Bronchial epithelial cell (primary cell): ENCODE results near the gene OPCML. TPM values are rescaled to one million over a fixed set of nuclear protein-coding genes. Genes with fewer than 3 reads are reported as not detected.
A peak's percentile ranks its signal among the peaks of the same experiment; 100 is the strongest.

Experiments
- DNase-seq: peaks from one replicate; pipeline ENCODE4 v3.0.0-alpha.2; 2010; ENCODE audit warnings: low read depth
- FAIRE-seq: peaks from 2 replicates; lab custom pipeline; 2011; peaks lifted over from hg19 to GRCh38; lab: Jason Lieb, UNC
- H3K27me3 ChIP-seq: 2 replicates; pipeline ENCODE4 v1.5.1; 2011; ENCODE audit warnings: low read length; ENCODE audit not compliant: control insufficient read depth, insufficient read depth
- H3K36me3 ChIP-seq: 2 replicates; pipeline ENCODE4 v1.5.1; 2011; ENCODE audit warnings: low read length; ENCODE audit not compliant: control insufficient read depth, insufficient read depth
- H3K4me3 ChIP-seq: 2 replicates; pipeline ENCODE4 v1.5.1; 2011; ENCODE audit warnings: mild to moderate bottlenecking, low read depth, low read length, control low read depth
- CTCF ChIP-seq: IDR thresholded peaks from 2 replicates; pipeline ENCODE4 v1.5.1; 2011; ENCODE audit warnings: mild to moderate bottlenecking, moderate library complexity, low read length, control low read depth, inconsistent platforms; ENCODE audit not compliant: insufficient read depth, severe bottlenecking
- total RNA-seq: library from RNA; depleted of rRNA; stranded (reverse); fragments of >200 nt; gene quantifications from 2 replicates; pipeline ENCODE4 v1.2.1, GENCODE V29; 2014

The OPCML gene
- total RNA-seq, 1 donor from 2014 or later = not detected

DNA sequence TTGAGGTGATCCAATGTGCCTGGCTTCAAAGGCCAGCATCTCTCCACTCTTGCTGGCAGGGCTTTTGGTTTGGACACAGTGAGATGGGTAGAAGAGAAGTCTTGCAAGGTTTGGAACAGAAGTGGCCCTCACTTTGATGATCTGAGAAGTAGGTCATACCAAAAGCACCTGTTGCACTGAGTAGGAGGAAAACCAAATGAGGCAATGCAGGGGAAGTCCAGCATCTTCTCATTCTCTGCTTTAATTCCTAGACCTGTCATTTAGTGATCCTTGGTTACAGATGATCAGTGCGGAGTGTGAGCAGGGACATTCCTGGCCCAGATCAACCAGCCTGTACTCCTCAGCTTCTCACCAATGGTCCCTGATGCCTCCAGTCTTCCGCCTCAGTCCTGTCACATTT is 990.5 kb downstream of the OPCML start:
- Histone ChIP-seq H3K36me3 (no peaks in the 10 kb centered on the region), H3K27me3 (no peaks in the 10 kb centered on the region), H3K4me3 (no peak overlapping the region)
- FAIRE-seq = no peak
- no peak for DNase-seq
- no peak for TF ChIP-seq CTCF

DNA sequence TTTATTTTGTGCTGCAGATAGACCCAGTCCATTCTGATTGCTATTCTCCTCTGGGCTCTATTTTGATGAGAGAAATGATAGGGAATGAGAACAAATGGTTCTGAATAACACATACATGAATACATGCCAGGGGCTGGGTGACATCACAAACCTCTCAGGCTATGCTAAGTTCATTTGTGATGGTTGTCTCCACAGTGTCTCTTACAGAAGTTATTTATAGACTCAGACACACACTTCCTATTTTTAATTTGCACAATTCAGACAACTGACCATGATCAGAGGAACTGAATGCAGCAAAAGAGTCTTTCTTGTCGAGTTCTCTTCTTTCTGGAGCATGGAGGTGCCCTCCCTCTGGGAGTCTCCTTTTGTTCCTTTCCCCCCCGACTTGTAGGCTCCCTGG is 991.7 kb downstream of the OPCML start:
- FAIRE-seq (no peak), DNase-seq (no peak)
- Histone ChIP-seq H3K36me3 (no peaks in the 10 kb centered on the region), H3K4me3 (no peak overlapping the region), H3K27me3 (no peaks in the 10 kb centered on the region)
- no peak for TF ChIP-seq CTCF

DNA sequence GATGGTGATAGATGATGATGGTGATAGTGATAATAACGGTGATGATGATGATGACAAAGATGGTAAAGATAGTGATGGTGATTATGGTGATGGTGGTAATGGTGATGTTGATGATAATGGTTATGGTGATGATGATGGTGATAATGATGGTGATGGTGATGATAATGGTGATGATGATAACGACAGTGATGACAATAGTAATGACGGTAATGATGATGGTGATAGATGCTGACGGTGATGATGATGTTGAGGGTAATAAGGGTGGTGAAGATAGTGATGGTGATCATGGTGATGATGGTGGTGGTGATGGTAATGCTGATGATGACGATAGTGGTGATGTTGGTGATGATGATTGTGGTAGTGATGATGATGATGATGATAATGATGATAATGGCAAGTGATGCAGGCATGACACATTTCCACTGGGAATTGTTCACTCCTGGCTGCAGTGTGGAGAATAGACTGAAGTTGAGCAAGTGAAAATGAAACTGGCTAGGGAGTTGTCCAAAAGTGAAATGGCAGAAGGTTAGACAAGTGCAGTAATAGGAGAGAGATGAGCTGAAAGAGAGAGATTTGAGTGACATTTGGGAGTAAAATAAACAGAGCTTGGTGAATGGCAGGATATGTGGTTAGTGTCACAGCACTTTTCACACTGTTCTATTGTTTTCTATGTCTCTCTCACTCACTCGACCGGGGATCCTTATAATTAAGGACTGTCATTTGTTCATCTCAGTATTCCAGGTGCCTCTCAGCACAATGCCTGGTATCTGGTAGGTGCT is 992.5 kb downstream of the OPCML start:
- no peak for DNase-seq
- no peak for TF ChIP-seq CTCF
- Histone ChIP-seq H3K36me3 (no peaks in the 10 kb centered on the region), H3K27me3 (no peaks in the 10 kb centered on the region), H3K4me3 (no peak overlapping the region)
- FAIRE-seq = peak; percentile 36

DNA sequence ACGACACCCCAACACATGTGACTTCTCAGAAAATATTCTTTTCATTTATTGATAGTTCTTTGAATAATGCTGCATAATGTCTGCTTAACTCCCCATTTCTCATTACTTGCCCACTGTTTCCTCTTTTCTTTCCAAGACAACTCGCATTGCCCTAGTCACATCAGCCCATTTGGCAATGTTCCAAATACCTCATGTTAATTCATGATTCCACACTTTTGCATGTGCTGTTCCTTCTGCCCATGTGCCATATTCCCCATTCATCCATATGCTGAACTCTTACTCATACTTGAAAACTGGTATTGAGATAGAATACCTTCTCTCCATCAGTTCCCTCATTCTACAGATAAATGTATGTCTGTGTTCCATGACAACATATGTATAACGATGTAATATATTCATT is 993.7 kb downstream of the OPCML start:
- FAIRE-seq (no peak), DNase-seq (no peak)
- no peak for TF ChIP-seq CTCF
- H3K27me3 ChIP-seq = no peaks in the 10 kb centered on the region
- H3K36me3 ChIP-seq = no peaks in the 10 kb centered on the region
- H3K4me3 ChIP-seq = no peak overlapping the region

GRCh38 chr11:132535830-132536229 is 996.5 kb downstream of the OPCML start:
- no peak for TF ChIP-seq CTCF
- peak; percentile 40 for DNase-seq
- Histone ChIP-seq H3K27me3 (no peaks in the 10 kb centered on the region), H3K36me3 (no peaks in the 10 kb centered on the region), H3K4me3 (no peak overlapping the region)
- FAIRE-seq = no peak

DNA sequence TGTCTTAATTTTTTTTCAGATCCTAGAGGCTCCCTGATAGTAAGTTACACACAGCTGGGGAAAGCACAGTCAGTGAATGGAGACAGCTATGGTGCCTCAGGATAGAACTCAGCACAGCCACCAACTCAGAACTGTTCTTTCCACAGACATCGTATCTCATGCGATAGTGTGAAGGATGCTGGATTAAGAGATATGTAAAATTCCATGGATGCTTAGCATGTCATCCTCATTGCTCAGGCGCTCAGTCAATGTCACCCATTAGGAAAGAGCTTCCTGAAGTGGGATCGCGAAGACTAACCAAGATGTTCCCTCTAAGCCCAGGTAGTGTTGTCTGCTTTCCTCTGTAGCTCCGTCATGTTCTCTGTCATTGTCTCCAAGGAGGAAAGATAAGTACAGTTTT is 1000.4 kb downstream of the OPCML start:
- DNase-seq (no peak), FAIRE-seq (no peak)
- no peaks in the 10 kb centered on the region for H3K36me3 ChIP-seq
- TF ChIP-seq CTCF = no peak
- H3K4me3 ChIP-seq = no peak overlapping the region
- H3K27me3 ChIP-seq = no peaks in the 10 kb centered on the region
